Body of pancreas (tissue), 4 donors: ENCODE data around the gene DDX39B. TPM values are rescaled to one million over a fixed set of nuclear protein-coding genes. Genes with fewer than 3 reads are reported as not detected.

Experiments
- ATAC-seq: fragments of 150-250 bp; one replicate; pipeline ENCODE4 v1.9.1; 2016
- DNase-seq, 4 donors: peaks; one replicate each; pipeline ENCODE4 v3.0.0-alpha.2; 2019
- H3K27ac ChIP-seq, 4 donors: fragments of 200-600 bp; sonication (generic); 1 replicate in 3 of 4; 2 replicates in 1 of 4; pipeline versions ENCODE4 v1.5.1 to v1.6.1; 2016 to 2019; ENCODE audit warnings: mild to moderate bottlenecking in 1 of 4, mixed read lengths in 1 of 4, moderate library complexity in 1 of 4
- H3K27me3 ChIP-seq, 2 donors: fragments of 200-600 bp; sonication (generic); one replicate each; pipeline ENCODE4 v1.6.0; 2016; ENCODE audit warnings: mild to moderate bottlenecking in 1 of 2
- H3K36me3 ChIP-seq, 2 donors: fragments of 200-600 bp; sonication (generic); replicated peaks in 1 of 2; 2 replicates each; pipeline ENCODE4 v1.5.1; 2016; ENCODE audit warnings: low read depth in 2 of 2; ENCODE audit not compliant: insufficient read depth in 1 of 2
- H3K4me1 ChIP-seq: fragments of 200-600 bp; sonication (generic); one replicate; pipeline ENCODE4 v1.6.0; 2016
- H3K4me3 ChIP-seq, 2 donors: fragments of 200-600 bp; sonication (generic); 1 replicate in 1 of 2; 2 replicates in 1 of 2; pipeline ENCODE4 v1.5.1; 2016 to 2019
- H3K9me3 ChIP-seq, 3 donors: fragments of 200-600 bp; sonication (generic); 1 replicate in 2 of 3; 2 replicates in 1 of 3; pipeline ENCODE4 v1.5.1; 2016
- POLR2A ChIP-seq, 3 donors: fragments of 450-650 bp; IDR thresholded peaks; one replicate each; pipeline ENCODE4 v1.6.1; 2016; ENCODE audit warnings: antibody characterized with exemption in 3 of 3, mild to moderate bottlenecking in 2 of 3
- WGBS, 2 donors: methylation state at CpG; one replicate each; pipeline ENCODE4 v1.1.5; 2017; 5-methylcytosine and 5-hydroxymethylcytosine counted together
- intact Hi-C: fragments of 100-400 bp; cut with DNase I; formaldehyde crosslinking; loops from one replicate; pipeline ENCODE4 v1.15.1; 2023
- total RNA-seq, 2 donors: library from RNA; depleted of rRNA; stranded (reverse); fragments of >200 nt; gene quantifications; one replicate each; pipeline ENCODE4 v1.1.0, GENCODE V29; 2016
- TF ChIP-seq, protein P1 (sequence below), 7 experiments: fragments of 450-650 bp in 4 of 7; fragments of 200-600 bp in 3 of 7; sonication (generic) in 3 of 7; IDR thresholded peaks; one replicate each; pipeline ENCODE4 v1.5.1; 2016 to 2019; ENCODE audit warnings: antibody characterized with exemption in 7 of 7

Gene DDX39B
- total RNA-seq, 2 donors from 2014 or later: 132 to 260 TPM

DNA sequence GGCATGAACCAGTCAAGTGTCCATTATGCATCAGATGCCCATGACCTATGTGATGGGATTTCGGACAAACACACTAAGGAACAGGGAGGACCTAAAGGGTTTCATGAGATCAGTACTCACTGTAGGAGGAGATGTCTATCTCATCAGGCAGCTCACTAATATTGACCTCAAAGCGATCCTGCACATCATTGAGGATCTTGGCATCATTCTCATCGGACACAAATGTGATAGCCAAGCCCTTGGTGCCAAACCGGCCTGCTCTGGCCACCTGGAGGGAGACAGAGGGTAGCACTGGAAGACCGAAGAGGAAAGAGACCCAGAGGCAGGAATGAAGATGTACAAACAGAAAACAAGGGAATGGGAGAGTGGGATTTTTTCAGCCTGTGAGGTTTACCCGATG, 11.1 kb downstream of the DDX39B start:
- H3K27me3 ChIP-seq: no peaks in the 10 kb centered on the region
- WGBS, 2 donors: 60 to 67% methylated on average over 5 to 6 of the region's 6 CpGs
- H3K4me1 ChIP-seq: peaks cover 11% of the 10 kb centered on the region
- no peaks in the 10 kb centered on the region for H3K9me3 ChIP-seq
- no peak for DNase-seq
- no peak overlapping the region for H3K27ac ChIP-seq
- no peak for ATAC-seq
- H3K4me3 ChIP-seq: no peak overlapping the region
- no peak for TF ChIP-seq POLR2A (IDR thresholded peaks at IDR 0.05)
- intact Hi-C loops: no loop called here
- peaks cover 30 to 37% of the 10 kb centered on the region in 2 donors for H3K36me3 ChIP-seq

DNA sequence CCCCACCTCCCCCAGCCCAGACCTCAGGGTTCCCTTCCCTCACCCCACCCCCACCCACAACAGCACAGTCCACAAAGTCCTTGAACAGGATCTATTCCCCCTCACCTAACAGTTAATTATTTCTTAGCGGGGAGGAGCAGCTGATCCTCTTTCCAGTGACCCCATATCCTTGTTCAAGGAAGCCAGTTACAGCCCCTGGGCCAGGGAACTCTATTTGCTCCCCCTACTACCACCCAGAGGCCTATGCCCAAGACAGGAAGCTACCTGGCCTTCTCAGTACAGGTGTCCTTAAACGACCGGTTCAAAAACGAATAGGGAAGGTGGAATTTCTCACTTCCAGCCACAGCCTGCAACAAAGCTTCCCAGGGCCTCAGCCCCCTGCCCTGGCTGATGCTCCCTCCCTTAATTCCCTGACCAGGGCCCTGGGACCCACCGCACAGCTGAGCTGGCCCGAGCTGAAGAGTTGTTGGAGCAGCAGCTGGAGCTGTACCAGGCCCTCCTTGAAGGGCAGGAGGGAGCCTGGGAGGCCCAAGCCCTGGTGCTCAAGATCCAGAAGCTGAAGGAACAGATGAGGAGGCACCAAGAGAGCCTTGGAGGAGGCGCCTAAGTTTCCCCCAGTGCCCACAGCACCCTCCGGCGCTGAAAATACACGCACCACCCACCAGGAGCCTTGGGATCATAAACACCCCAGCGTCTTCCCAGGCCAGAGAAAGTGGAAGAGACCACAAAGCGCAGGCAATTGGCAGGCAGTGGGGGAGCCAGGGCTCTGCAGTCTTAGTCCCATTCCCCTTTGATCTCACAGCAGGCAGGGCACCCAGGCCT, 12.3 kb downstream of the DDX39B start:
- peaks cover 19 to 26% of the 10 kb centered on the region in 2 donors for H3K36me3 ChIP-seq
- DNase-seq (no peak), ATAC-seq (peak; percentile 41)
- H3K27me3 ChIP-seq: no peaks in the 10 kb centered on the region
- peak overlapping the region in 3 of 4 donors; percentile 31 to 43 (median 34) for H3K27ac ChIP-seq
- H3K4me3 ChIP-seq: no peak overlapping the region
- 26 to 40% methylated on average over 7 to 12 of the region's 12 CpGs for WGBS, 2 donors
- intact Hi-C loops: no loop called here
- TF ChIP-seq, protein P1, sequence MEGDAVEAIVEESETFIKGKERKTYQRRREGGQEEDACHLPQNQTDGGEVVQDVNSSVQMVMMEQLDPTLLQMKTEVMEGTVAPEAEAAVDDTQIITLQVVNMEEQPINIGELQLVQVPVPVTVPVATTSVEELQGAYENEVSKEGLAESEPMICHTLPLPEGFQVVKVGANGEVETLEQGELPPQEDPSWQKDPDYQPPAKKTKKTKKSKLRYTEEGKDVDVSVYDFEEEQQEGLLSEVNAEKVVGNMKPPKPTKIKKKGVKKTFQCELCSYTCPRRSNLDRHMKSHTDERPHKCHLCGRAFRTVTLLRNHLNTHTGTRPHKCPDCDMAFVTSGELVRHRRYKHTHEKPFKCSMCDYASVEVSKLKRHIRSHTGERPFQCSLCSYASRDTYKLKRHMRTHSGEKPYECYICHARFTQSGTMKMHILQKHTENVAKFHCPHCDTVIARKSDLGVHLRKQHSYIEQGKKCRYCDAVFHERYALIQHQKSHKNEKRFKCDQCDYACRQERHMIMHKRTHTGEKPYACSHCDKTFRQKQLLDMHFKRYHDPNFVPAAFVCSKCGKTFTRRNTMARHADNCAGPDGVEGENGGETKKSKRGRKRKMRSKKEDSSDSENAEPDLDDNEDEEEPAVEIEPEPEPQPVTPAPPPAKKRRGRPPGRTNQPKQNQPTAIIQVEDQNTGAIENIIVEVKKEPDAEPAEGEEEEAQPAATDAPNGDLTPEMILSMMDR (IDR thresholded peaks at IDR 0.05): no peak
- TF ChIP-seq POLR2A (IDR thresholded peaks at IDR 0.05): no peak
- H3K4me1 ChIP-seq: peaks cover 11% of the 10 kb centered on the region
- no peaks in the 10 kb centered on the region for H3K9me3 ChIP-seq

DNA sequence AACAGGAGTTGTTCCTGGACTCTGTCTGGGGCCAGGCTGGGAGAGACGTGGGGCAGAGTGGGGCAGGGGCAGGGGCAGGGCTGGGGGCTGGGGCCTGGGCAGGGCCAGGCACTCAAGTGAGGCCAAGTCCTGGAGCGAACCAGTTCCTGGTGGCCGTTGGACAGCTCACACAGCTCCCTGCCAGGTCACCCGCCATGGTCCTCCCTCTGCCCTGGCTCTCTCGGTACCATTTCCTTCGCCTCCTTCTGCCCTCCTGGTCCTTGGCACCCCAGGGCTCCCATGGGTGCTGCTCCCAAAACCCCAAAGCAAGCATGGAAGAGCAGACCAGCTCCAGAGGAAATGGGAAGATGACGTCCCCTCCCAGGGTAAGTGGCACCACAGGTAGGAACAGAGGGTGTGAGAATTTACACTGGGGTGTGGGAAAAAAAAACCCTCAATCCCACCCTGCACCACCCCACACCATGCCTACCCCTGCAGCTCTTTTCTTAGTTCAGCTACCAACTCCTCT, 12.9 kb downstream of the DDX39B start, which contains the start of gene MCCD1:
Gene MCCD1 (plus strand): TSS at position 142 of the 508 bp plus-strand sequence. CDS start 53 bp downstream, at position 195.
- WGBS, 2 donors: 41 to 61% methylated on average over 7 of the region's 7 CpGs
- H3K4me1 ChIP-seq: peaks cover 11% of the 10 kb centered on the region
- peaks cover 12 to 19% of the 10 kb centered on the region in 2 donors for H3K36me3 ChIP-seq
- no peak for DNase-seq
- intact Hi-C loops: no loop called here
- H3K4me3 ChIP-seq: no peak within 1 kb of the TSS
- TF ChIP-seq, protein P1 (IDR thresholded peaks at IDR 0.05): no peak
- TF ChIP-seq POLR2A (IDR thresholded peaks at IDR 0.05): no peak
- H3K9me3 ChIP-seq: no peaks in the 10 kb centered on the region
- peak; percentile 39 for ATAC-seq
- H3K27me3 ChIP-seq: no peaks in the 10 kb centered on the region
- peak within 1 kb of the TSS in 3 of 4 donors; percentile 31 to 43 (median 34) for H3K27ac ChIP-seq

DNA sequence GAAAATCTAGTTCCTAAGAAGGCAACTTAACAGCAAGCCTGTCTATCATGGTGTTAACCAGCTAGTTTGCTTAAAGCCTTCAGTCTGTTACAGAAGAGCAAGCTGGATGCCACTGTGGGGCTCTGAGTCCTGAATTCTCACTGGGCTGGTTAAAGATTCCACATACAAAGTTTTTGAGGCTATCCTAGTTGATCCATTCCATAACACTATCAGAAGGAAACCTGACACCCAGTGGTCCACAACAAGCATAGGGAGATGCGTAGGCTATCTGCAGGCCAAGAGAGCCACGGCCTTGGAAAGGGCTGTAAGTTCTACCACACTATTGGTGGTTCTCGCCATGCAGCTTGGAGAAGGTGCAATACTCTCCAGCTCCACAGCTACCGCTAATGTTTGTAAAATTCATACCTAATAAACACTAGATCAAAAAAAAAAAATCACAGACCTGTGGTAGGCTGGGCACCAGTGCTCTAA, 13.5 kb downstream of the DDX39B start:
- DNase-seq (no peak), ATAC-seq (peak; percentile 10)
- Histone ChIP-seq H3K4me3 (no peak overlapping the region), H3K4me1 (peaks cover 11% of the 10 kb centered on the region), H3K9me3 (no peaks in the 10 kb centered on the region), H3K36me3 (peaks cover 10 to 15% of the 10 kb centered on the region in 2 donors), H3K27ac (peak overlapping the region in 1 of 4 donors; percentile 23), H3K27me3 (no peaks in the 10 kb centered on the region)
- TF ChIP-seq, protein P1 (IDR thresholded peaks at IDR 0.05): no peak
- no peak for TF ChIP-seq POLR2A (IDR thresholded peaks at IDR 0.05)
- intact Hi-C loops: no loop called here
- WGBS, 2 donors: 65 to 86% methylated on average over 4 of the region's 4 CpGs

DNA sequence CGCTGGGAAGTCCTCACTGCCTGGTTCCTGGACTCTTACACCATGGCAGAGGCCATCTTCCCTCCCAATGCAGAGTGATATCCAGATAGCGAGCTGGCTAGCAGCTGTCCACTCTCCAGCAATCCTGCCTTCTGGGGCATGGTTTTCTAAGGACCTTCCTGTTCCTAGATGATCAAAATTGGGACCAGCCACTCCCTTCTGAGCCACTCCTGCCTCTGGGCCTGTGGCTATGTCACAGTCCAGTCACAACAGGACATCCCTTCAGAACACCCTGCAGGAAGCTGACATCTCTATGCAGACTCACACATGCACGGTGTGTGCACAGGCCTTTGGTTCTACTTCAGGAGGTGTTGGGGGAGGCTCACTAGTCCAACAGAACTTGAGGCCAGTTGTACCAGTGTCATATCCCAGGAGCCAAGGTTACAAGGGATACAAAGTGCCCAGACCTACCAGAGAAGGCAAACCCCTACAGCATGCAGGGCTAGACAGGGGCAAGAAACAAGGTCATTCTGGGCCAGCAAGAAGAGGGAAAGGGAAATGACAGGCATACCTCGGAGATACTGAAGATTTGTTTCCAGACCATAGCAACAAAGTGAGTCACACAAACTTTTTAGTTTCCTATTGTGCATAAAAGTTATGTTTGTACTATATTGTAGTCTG, 15.7 kb downstream of the DDX39B start:
- intact Hi-C loops: no loop called here
- TF ChIP-seq, protein P1 (IDR thresholded peaks at IDR 0.05): no peak
- TF ChIP-seq POLR2A (IDR thresholded peaks at IDR 0.05): no peak
- Histone ChIP-seq H3K27me3 (no peaks in the 10 kb centered on the region), H3K36me3 (peaks cover 6% of the 10 kb centered on the region in 2 donors), H3K9me3 (no peaks in the 10 kb centered on the region), H3K4me3 (no peak overlapping the region), H3K27ac (no peak overlapping the region), H3K4me1 (peaks cover 11% of the 10 kb centered on the region)
- 77 to 78% methylated on average over 4 of the region's 4 CpGs for WGBS, 2 donors
- no peak for ATAC-seq
- DNase-seq: no peak
